Left kidney (tissue), 8 donors: Measurements from ENCODE around the gene LYPLA2. TPM values are rescaled to one million over a fixed set of nuclear protein-coding genes. Genes with fewer than 3 reads are reported as not detected.
A peak's percentile ranks its signal among the peaks of the same experiment; 100 is the strongest.

Experiments used
- DNase-seq: peaks from one replicate; pipeline ENCODE4 v3.0.0-alpha.2; 2013
- long read RNA-seq, 8 donors: transcript quantifications; one replicate each; lab custom pipeline, GENCODE V29; 2026
- polyA plus RNA-seq: library from polyadenylated mRNA; unstranded; fragments of 120-200 nt; gene quantifications from one replicate; pipeline ENCODE4 v1.2.1, GENCODE V29; 2013; ENCODE audit not compliant: insufficient read length

LYPLA2 gene
- polyA plus RNA-seq: 57.3 TPM
- long read RNA-seq, donor 1, transcript LYPLA2-205 (10 exons, 1,810 nt): major isoform, 39 of 51 reads
- long read RNA-seq, donor 1, partial matches to known transcripts: 5 of 51 reads
- long read RNA-seq, donor 1, other reads (novel, unspliced or antisense): 6 of 51 reads
- long read RNA-seq, donor 2, transcript LYPLA2-205 (10 exons, 1,810 nt): major isoform, 28 of 55 reads
- long read RNA-seq, donor 2, partial matches to known transcripts: 17 of 55 reads
- long read RNA-seq, donor 2, other reads (novel, unspliced or antisense): 10 of 55 reads
- long read RNA-seq, donor 3, transcript LYPLA2-205 (10 exons, 1,810 nt): major isoform, 16 of 18 reads
- long read RNA-seq, donor 3, partial matches to known transcripts: 0 of 18 reads
- long read RNA-seq, donor 3, other reads (novel, unspliced or antisense): 0 of 18 reads
- long read RNA-seq, donor 4, partial matches to known transcripts: 0 of 1 reads
- long read RNA-seq, donor 4, other reads (novel, unspliced or antisense): 0 of 1 reads
- long read RNA-seq, donor 5, transcript LYPLA2-205 (10 exons, 1,810 nt): major isoform, 44 of 53 reads
- long read RNA-seq, donor 5, partial matches to known transcripts: 0 of 53 reads
- long read RNA-seq, donor 5, other reads (novel, unspliced or antisense): 5 of 53 reads
- long read RNA-seq, donor 6, transcript LYPLA2-205 (10 exons, 1,810 nt): major isoform, 36 of 56 reads
- long read RNA-seq, donor 6, partial matches to known transcripts: 14 of 56 reads
- long read RNA-seq, donor 6, other reads (novel, unspliced or antisense): 6 of 56 reads
- long read RNA-seq, donor 7, transcript LYPLA2-205 (10 exons, 1,810 nt): major isoform, 51 of 95 reads
- long read RNA-seq, donor 7, partial matches to known transcripts: 35 of 95 reads
- long read RNA-seq, donor 7, other reads (novel, unspliced or antisense): 5 of 95 reads
- long read RNA-seq, donor 8, transcript LYPLA2-205 (10 exons, 1,810 nt): major isoform, 12 of 12 reads
- long read RNA-seq, donor 8, partial matches to known transcripts: 0 of 12 reads
- long read RNA-seq, donor 8, other reads (novel, unspliced or antisense): 0 of 12 reads

DNA sequence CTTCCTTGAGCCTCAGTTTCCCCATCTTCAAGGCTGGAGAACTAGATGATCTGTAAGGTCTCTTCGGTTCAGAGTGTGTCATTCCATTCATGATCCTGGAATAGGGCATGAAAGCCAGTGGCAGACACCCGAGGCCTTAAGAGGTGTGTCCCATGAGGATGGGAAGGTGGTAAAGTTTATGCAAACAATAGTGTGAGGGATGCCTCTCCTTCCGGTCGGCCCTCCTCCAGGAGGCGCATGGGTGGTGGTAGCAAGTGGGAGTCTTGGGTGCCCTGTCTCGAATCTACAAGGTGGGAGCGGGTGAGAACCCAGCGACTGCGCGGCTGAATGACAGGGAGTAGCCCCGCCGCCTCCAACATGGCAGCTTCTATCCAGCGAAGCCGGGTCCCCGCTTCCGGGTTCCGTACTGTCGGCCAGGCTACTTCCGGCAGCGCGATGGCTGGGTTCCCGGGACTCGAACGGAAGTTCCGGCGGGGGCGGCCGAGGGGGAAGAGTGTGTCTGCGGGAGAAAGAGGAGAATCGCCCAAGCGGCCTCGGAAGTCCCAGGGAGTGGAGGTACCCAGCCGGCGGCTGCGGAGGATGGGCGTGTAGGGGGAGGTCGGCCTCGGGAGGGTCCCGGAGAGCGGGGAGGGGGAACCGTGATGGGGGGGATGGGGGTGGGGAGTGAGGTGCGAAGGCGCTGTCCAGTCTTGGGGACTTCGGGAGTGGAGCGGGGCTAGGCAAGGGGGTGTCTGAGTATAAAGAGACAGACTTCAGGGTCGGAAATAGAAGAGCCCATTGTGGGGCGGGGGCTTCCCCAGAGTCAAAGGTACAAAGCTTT lies at the start of gene LYPLA2:
Gene LYPLA2, plus strand, starts transcription at position 450 of the 820 bp plus-strand sequence. CDS start 1,538 bp downstream, outside the sequence.
- peak; percentile 90 for DNase-seq

DNA sequence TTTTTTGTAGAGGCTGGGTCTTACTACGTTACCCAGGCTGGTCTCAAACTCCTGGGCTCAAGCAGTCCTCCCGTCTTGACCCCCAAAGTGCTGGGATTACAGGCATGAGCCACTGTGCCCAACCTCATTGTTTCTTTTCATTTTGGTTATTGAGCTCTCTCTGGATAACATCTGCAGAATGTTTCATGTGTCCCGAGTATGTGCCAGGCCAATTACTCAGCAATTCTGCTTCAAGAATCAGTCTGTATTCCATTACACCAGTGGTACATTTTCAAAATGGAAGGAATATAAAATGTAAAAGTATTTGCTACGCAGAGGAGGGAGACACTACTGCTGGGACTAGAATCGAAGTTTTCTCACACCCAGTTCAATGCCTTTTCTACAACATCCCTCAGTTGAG lies 49.3 kb upstream of the LYPLA2 start:
- no peak for DNase-seq

DNA sequence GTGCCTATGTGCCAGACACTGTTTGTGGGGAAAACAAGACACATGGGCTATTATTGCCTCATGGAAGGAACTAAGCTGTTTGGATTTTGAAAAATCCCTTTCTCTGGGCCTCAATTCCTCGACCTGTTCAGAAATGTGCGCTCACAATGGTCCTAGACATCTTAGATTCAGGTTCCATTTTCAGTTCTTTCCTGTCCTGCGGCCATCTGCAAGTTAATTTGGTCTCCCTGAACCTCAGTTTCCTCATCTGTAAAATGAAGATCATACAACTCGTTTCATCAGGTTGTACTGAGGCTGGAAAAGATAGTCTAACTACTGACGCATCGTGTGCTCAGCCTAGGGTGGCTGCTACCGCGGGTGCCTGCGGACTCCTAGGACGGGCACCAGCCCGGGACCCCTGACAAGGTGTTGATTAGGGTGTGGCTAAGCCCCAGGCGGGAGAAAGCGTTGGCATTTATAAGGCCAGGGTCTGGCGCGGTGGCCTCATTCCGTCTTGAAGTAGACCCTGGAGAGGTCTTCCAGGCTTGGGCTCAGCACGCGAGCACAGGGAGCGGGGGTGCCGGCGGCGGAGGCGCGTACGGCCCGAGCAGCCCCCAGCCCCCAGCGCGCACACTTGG lies 48.2 kb upstream of the LYPLA2 start:
- no peak for DNase-seq

DNA sequence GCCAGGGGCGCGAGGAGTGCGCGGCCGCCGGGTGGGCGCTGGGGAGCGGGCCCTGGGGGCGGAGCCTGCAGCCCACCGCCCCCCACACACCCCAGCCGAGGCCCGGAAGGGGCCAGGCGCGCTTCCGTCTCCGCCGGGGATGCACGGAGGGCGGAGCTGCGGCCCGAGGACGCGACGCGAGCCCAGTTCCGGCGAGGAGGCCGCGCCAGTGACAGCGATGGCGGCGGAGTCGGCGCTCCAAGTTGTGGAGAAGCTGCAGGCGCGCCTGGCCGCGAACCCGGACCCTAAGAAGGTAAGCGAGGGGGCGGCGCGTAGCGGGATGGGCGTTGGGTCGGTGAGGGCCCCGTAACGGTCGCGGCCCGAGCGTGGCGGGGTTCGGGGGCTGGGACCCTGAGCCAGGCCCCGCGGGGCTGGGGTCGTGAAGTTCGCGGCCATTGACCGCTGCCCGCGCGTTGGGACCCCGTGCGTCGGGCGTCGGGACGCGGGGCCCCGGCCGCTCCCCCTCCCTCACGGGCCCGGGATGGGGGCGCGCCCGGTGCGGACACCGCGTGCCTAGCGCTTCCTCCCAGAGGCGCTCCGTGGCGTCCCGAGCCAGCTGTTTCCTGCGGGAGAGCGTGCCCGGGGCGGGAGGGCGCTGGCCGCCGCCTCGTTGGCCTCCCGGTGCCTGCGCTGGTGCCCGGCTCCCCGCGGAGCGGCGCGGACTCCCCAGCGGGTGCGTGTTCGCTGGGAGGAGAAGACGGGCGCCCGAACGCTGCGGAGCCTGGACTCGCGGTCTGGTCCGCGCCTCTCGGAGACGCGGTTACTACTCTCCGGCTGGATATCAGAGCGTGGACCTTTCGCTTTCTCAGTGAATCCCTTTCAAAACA lies 47.4 kb upstream of the LYPLA2 start, which contains the start of gene ELOA:
Gene ELOA, plus strand, starts transcription at position 185 of the 866 bp plus-strand sequence. Its CDS starts 33 bp downstream, at position 218.
- DNase-seq: peak; percentile 78

DNA sequence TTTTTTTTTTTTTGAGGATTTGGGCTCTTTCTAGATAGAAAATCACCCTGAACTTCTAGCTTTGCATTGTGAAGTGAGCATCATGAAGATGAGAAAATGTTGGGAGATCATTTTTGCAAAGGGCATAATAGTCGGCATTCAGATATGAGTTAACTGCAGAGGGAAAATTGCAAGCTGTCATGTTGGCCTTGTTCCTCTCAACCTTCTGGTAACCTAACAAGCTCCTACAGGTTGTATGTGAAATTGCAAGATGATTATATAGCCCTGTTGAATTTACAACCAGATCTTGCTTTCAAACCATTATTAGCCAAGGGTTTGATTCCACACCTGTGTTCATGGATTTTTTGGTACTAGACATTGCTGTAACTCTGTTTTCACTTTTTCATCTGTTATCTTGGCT lies 45.4 kb upstream of the LYPLA2 start:
- DNase-seq: no peak

DNA sequence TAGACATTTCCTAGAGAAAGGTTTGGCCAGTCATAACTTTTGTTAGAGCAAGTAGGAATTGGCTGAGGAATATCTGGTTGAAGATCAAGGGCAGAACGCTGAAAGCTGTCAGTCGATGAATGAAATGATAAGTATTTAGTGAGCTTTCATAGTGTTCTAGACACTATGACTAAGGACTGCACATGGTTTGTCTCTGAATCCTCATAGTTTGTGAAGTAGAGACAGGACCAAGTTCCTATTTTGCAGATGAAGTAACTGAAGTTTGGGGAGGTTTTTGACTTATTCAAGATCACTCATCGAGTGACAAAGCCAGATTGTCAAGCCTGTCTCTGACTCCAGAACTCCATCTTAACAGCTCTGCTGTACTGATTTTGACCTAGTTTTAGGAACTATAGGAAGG lies 42.9 kb upstream of the LYPLA2 start:
- no peak for DNase-seq

DNA sequence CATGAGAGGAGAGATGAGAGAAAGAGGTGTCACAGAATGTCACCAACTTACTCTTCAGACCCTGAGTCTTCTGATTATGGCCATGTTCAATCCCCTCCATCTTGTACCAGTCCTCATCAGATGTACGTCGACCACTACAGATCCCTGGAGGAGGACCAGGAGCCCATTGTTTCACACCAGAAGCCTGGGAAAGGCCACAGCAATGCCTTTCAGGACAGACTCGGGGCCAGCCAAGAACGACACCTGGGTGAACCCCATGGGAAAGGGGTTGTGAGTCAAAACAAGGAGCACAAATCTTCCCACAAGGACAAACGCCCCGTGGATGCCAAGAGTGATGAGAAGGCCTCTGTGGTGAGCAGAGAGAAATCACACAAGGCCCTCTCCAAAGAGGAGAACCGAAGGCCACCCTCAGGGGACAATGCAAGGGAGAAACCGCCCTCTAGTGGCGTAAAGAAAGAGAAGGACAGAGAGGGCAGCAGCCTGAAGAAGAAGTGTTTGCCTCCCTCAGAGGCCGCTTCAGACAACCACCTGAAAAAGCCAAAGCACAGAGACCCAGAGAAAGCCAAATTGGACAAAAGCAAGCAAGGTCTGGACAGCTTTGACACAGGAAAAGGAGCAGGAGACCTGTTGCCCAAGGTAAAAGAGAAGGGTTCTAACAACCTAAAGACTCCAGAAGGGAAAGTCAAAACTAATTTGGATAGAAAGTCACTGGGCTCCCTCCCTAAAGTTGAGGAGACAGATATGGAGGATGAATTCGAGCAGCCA lies 39.7 kb upstream of the LYPLA2 start:
- DNase-seq: peak; percentile 34

DNA sequence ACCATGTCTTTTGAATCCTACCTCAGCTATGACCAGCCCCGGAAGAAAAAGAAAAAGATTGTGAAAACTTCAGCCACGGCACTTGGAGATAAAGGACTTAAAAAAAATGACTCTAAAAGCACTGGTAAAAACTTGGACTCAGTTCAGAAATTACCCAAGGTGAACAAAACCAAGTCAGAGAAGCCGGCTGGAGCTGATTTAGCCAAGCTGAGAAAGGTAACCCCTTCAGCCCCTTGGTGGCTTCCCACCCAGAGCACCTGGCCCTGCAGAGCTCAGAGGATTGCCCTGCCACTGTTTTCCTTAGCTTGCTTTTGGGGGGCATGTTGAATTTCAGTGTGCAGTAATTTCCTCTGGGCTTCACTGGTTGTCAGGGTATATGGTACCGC lies 39.1 kb upstream of the LYPLA2 start:
- no peak for DNase-seq

DNA sequence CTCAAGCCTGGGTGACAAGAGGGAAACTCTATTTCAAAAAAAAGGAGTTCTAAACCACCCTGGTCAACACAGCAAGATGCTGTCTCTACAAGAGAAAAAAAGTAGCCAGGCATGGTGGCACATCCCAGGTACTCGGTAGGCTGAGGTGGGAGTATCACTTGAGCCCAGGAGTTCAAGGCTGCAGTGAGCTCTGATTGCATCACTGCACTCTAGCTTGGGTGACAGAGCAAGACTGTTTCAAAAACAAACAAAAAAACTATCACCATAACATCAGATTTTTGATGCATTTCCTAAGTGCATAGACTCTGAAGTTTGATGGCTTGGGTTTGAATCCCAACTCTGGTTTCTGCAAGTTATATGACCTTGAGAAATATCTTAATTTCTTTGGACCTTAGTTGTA lies 38.0 kb upstream of the LYPLA2 start:
- no peak for DNase-seq

DNA sequence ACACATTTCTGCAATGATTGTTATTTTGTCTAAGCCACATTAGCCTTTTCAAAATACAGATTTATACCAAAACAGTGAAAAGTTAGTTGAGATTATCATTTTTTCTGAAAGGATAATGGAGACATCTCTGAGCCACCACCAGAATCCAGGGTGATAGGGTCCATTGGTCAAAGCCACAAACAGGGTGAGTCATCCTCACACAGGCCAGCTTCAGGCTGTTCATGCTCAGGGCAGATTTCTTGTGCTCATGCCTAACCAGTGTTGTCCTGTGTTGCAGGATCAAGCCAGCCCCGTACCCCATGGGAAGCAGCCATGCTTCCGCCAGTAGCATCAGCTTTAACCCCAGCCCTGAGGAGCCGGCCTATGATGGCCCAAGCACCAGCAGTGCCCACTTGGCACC lies 34.3 kb upstream of the LYPLA2 start:
- no peak for DNase-seq

DNA sequence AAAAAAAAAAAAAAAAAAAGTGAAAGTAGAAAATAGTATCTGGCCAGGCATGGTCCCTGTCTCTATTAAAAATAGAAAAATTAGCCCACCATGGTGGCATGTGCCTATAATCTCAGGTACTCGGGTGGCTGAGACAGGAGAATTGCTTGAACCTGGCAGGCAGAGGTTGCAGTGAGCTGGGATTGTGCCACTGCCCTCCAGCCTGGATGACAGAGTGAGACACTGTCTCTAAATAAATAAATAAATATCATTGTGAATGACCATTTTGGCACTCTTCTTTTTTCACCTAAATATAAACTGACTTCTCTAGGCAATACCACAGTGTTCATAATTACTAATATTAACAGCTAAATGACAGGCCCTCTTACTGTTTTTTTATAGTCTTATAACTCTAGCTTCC lies 33.1 kb upstream of the LYPLA2 start:
- DNase-seq: no peak

DNA sequence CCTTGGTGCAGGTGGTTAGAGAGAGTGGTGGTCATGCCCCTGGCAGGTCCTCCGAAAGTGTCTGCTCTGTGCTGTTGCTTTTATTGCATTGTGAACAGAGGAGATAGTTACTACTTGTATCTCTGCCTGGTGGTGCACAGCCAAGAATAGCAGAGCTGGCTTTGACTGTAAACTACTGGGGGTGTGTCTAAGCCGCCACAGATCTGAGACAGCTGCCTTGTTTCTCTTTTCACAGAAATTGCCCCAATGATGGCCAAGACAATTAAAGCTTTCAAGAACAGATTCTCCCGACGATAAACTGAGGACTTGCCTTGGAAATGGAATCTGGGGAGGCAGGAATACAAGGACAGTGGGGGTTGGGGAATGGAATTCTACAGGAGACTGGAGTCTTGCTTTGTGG lies 31.7 kb upstream of the LYPLA2 start:
- DNase-seq: no peak

DNA sequence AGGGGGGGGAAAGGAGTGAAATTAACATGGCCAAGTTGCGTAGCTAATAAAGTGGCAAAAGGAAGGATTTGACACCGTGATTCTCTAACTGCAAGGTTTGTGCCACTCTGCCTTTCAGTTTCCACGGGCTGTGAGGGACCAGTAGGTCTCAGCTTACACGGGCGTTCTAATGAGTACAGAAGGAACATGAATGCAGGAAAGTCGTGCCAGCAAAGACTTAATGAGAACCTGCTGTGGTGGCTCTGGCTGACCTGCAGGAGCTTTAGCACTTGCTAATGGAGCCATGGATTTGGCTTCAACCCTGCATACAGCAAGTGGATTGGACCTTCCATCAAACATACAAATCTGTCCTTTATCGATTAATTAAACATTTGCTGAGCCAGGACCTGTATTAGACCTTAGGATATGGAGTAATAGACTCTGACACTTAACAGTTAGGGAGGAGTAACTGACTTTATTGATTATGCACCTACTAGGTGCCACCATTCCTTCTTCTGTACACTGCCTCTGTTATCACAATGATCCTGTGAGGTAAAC lies 27.8 kb upstream of the LYPLA2 start:
- DNase-seq: no peak

DNA sequence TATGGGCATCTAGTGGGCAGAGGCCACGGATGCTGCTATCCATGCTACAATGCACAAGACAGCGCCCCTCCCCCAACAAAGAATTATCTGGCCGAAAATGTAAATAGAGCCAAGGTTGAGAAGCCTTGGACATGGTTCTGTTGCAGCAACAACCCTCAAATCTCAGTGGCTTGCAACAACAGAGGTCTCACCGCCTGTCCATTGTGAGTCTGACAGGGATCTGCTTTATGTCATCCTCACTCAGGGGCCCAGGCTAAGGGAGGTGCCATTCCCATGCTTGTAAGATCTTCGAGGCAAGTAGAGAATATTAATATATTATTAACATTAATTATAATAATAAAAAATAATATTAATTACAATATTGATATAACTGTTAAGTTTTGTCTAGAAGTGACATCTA lies 22.2 kb upstream of the LYPLA2 start:
- DNase-seq: no peak

DNA sequence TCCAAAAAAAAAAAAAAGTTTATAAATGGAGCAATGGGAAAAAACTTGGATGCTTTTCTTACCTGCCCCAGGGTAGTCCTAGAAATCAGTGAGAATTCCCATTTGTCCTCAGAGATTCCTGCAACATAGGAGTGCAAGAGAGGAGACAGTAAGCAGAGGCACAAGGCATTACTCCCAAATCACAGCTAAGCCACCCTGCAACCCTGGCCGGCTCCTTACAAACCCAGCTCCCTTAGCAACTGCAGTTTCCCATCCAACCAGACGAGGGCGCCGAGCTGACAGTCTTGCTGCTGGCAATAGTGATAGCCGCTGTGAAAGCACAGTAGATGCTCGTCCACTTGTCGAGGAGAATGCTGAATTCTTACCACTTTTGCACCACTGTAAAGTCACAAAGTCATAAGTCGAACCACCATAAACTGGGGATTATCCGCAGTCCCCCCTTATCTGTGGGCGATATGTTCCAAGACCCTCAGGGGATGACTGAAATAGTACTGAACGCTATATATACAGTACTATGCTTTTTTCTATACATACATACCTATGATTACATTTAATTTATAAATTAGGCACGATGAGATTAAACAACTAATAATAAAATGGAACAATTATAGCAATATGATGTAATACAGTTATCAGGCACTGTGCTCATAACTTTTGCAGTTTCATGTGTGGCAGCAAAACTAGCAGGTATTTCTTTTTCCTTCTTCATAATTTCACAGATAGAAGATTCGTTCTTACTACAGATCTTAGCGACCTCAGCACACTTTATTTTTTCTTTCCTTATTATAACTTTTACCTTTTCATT lies 18.7 kb upstream of the LYPLA2 start:
- peak; percentile 76 for DNase-seq

DNA sequence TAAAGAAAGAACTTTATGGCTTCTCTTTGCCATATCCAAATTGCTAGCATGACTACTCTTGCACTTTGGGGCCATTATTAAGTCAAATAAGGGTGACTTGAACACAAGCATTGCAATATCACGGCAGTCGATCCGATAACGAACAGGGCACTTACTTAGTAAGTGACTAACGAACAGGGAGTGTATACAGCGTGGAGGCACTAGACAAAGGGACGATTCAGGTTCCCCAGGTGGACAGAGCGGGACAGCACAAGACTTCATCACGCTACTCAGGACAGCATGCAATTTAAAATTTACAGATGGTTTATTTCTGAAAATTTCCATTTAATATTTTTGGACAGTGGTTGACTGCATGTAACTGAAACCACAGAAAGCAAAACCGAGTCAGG lies 18.1 kb upstream of the LYPLA2 start:
- no peak for DNase-seq

DNA sequence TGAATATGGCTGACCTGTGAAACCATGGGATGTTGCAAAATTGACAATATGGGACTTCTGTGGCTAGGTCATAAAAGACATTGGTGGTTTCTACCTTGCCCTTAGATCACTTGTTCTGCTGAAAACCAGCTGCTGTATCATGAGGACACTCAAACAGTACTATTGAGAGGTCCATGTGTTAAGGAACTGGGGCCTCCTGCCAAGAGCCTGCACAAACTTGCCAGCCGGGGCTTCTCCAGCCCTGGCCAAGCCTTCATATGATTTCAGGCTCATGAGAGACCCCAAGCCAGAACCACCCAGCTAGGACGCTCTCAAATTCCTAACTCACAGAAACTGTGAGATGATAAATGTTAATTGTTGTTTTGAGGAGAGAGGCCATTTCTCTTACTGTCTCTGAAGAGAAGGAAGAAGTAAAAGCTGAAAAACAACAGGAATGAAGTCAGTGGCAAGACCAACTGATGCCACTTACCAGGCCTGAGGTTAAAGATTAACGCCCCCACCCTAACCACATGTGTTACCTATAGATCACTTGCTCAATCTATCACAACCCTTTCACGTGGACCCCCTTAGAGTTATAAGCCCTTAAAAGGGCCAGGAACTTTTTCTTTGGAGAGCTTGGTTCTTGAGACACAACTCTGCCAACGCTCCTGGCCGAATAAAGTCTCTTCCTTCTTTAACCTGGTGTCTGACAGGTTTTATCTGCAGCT lies 16.6 kb upstream of the LYPLA2 start:
- DNase-seq: no peak

DNA sequence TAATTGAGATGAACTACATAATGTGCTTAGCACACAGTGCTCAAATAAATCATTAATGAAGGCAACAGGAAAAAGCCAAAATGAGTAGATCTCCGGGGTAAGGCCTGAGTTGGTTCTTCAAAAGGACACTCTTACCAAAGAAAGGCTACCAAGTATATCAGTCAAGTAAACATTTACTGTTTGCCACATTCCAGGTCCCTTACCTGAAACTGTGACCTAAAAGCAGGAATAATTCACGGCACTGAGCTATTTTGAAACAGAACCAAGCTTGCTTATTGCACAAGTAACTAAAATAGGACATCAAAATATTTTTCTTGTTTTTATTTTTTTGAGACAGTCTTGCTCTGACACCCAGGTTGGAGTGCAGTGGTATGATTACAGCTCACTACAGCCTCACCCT lies 14.7 kb upstream of the LYPLA2 start:
- DNase-seq: no peak
